ENCODE data around the gene LZIC. TPM values are rescaled to one million over a fixed set of nuclear protein-coding genes. Genes with fewer than 3 reads are reported as not detected.

LZIC gene
- total and polyA plus RNA-seq, 2 of the 13 experiments (the other 11 are each of a cell fraction or from before 2014, with no cell fraction given): 25.2 to 71.8 TPM

- TF ChIP-seq AKNA (CRISPR knock-in tag; IDR thresholded peaks at IDR 0.05; ENCODE audit: borderline replicate concordance): no peak
- no peak for TF ChIP-seq ISX (CRISPR knock-in tag; conservative IDR thresholded peaks at IDR 0.05)
- no peak for TF ChIP-seq RNF2 (conservative IDR thresholded peaks at IDR 0.05; ENCODE audit: low read depth)
- TF ChIP-seq HOXA3 (CRISPR knock-in tag; IDR thresholded peaks at IDR 0.05): no peak; the same call in 1 of the 2 replicates
- TF ChIP-seq POLR2A (IDR thresholded peaks at IDR 0.05; ENCODE audit: insufficient read depth in 1 of 2, low read depth in 2 of 2, low read length in 2 of 2): 0 out of 4 replicates have a peak, but pooled peaks of 1 of the 2 experiments have one; percentile 22
- no peak for TF ChIP-seq ASH2L (IDR thresholded peaks at IDR 0.05; ENCODE audit: insufficient read length, low read depth, low read length)
- no peak for TF ChIP-seq ZBTB4 (CRISPR knock-in tag; IDR thresholded peaks at IDR 0.05; ENCODE audit: borderline replicate concordance)
- no peak for TF ChIP-seq NAIF1 (CRISPR knock-in tag; IDR thresholded peaks at IDR 0.05; ENCODE audit: borderline replicate concordance)
- TF ChIP-seq ZNF510 (CRISPR knock-in tag; IDR thresholded peaks at IDR 0.05; ENCODE audit: low read depth): no peak
- TF ChIP-seq ZNF556 (CRISPR knock-in tag; IDR thresholded peaks at IDR 0.05; ENCODE audit: borderline replicate concordance): no peak
- TF ChIP-seq ZNF563 (CRISPR knock-in tag; IDR thresholded peaks at IDR 0.05): no peak
- no peak for TF ChIP-seq FOSL1 (CRISPR knock-in tag; IDR thresholded peaks at IDR 0.05; ENCODE audit: borderline replicate concordance)
- no peak for TF ChIP-seq ZNF232 (CRISPR knock-in tag; IDR thresholded peaks at IDR 0.05; ENCODE audit: borderline replicate concordance)
- 0 out of 2 replicates have a peak, but pooled peaks have one; percentile 29 for TF ChIP-seq PATZ1 (CRISPR knock-in tag; IDR thresholded peaks at IDR 0.05)
- no peak for TF ChIP-seq TRIM24 (CRISPR knock-in tag; IDR thresholded peaks at IDR 0.05)
- TF ChIP-seq ARHGAP35 (CRISPR knock-in tag; IDR thresholded peaks at IDR 0.05; ENCODE audit: borderline replicate concordance): no peak
- TF ChIP-seq ERF (CRISPR knock-in tag; IDR thresholded peaks at IDR 0.05): peak; percentile 81
- no peak for TF ChIP-seq NFYB (CRISPR knock-in tag; IDR thresholded peaks at IDR 0.05)
- 0 out of 2 replicates have a peak, but pooled peaks have one; percentile 20 for TF ChIP-seq ZNF629 (CRISPR knock-in tag; conservative IDR thresholded peaks at IDR 0.05)
These were observed 42.8 kb downstream of the LZIC start (continued) for GRCh38 chr1:9900142-9901043.
